GM23338 (cell line): ENCODE data around the gene DECR2. TPM values are rescaled to one million over a fixed set of nuclear protein-coding genes. Genes with fewer than 3 reads are reported as not detected.
A peak's percentile ranks its signal among the peaks of the same experiment; 100 is the strongest.
"Not testable (repeated sequence)": the region's sequence is repeated elsewhere in the genome, so short reads cannot be mapped to it uniquely, and the experiment has no call there.

ENCODE experiments used
- ATAC-seq: fragments of 200-7000 bp; cut with Tn5 transposase; 3 replicates; pipeline ENCODE4 v1.9.1; 2020
- DNase-seq: peaks from one replicate; pipeline ENCODE4 v3.0.0-alpha.2; 2015; ENCODE audit warnings: low spot score
- H2AFZ ChIP-seq: fragments of 200-600 bp; sonication (generic); 2 replicates; pipeline ENCODE4 v1.8.0; 2016; ENCODE audit warnings: antibody characterized with exemption, mild to moderate bottlenecking, moderate library complexity
- H3F3A ChIP-seq: fragments of 200-600 bp; sonication (generic); replicated peaks from 2 replicates; pipeline ENCODE4 v1.8.0; 2017; ENCODE audit warnings: antibody characterized with exemption, mixed run types, low read depth
- H3K27ac ChIP-seq: fragments of 200-600 bp; sonication (generic); 2 replicates; pipeline ENCODE4 v1.6.1; 2016; ENCODE audit warnings: low read depth
- H3K27me3 ChIP-seq: fragments of 200-600 bp; sonication (generic); 2 replicates; pipeline ENCODE4 v1.8.0; 2016; ENCODE audit warnings: mild to moderate bottlenecking, mixed run types, moderate library complexity; ENCODE audit not compliant: insufficient read depth
- H3K36me3 ChIP-seq: fragments of 200-600 bp; sonication (generic); 2 replicates; pipeline ENCODE4 v1.8.0; 2016; ENCODE audit warnings: mild to moderate bottlenecking; ENCODE audit not compliant: insufficient read depth
- H3K4me1 ChIP-seq: fragments of 200-600 bp; sonication (generic); 2 replicates; pipeline ENCODE4 v1.8.0; 2016; ENCODE audit warnings: mild to moderate bottlenecking, moderate library complexity; ENCODE audit not compliant: insufficient read depth
- H3K4me2 ChIP-seq: fragments of 200-600 bp; sonication (generic); 2 replicates; pipeline ENCODE4 v1.7.1; 2017; ENCODE audit warnings: mixed run types
- H3K4me3 ChIP-seq: fragments of 200-600 bp; sonication (generic); 2 replicates; pipeline ENCODE4 v1.6.1; 2016; ENCODE audit warnings: mixed run types
- H3K79me2 ChIP-seq: fragments of 200-600 bp; sonication (generic); replicated peaks from 2 replicates; pipeline ENCODE4 v1.8.0; 2017; ENCODE audit warnings: mild to moderate bottlenecking; ENCODE audit not compliant: insufficient read depth
- H3K9me2 ChIP-seq: fragments of 200-600 bp; sonication (generic); 2 replicates; pipeline ENCODE4 v1.8.0; 2017; ENCODE audit not compliant: insufficient read depth
- H4K20me1 ChIP-seq: fragments of 200-600 bp; sonication (generic); replicated peaks from 2 replicates; pipeline ENCODE4 v1.8.0; 2017; ENCODE audit warnings: mild to moderate bottlenecking; ENCODE audit not compliant: insufficient read depth
- H3K27ac Mint-ChIP-seq: 2 replicates; pipeline ENCODE4 v1.8.0; 2020; ENCODE audit warnings: inconsistent platforms, mild to moderate bottlenecking, moderate library complexity, mixed read lengths
- H3K27me3 Mint-ChIP-seq: 3 replicates; pipeline ENCODE4 v1.8.0; 2022; ENCODE audit warnings: low read depth, mild to moderate bottlenecking, moderate library complexity, mixed read lengths, inconsistent platforms; ENCODE audit not compliant: insufficient read depth, poor library complexity
- H3K36me3 Mint-ChIP-seq: 3 replicates; pipeline ENCODE4 v1.8.0; 2021; ENCODE audit warnings: low read depth, mild to moderate bottlenecking, inconsistent platforms, moderate library complexity, mixed read lengths
- H3K4me1 Mint-ChIP-seq: 3 replicates; pipeline ENCODE4 v1.8.0; 2020; ENCODE audit warnings: mild to moderate bottlenecking, inconsistent platforms, mixed read lengths
- H3K4me3 Mint-ChIP-seq: 3 replicates; pipeline ENCODE4 v1.8.0; 2021; ENCODE audit warnings: moderate library complexity, mild to moderate bottlenecking, inconsistent platforms, mixed read lengths
- H3K9me3 Mint-ChIP-seq: 3 replicates; pipeline ENCODE4 v1.8.0; 2020; ENCODE audit warnings: moderate library complexity, mild to moderate bottlenecking, inconsistent platforms, mixed read lengths
- CREB1 ChIP-seq: fragments of 250-450 bp; sonication (Bioruptor Pico); IDR thresholded peaks from 2 replicates; pipeline ENCODE4 v1.5.0; 2020; ENCODE audit warnings: low read depth, mild to moderate bottlenecking, moderate library complexity
- EZH2 ChIP-seq: fragments of 200-600 bp; sonication (generic); IDR thresholded peaks from one replicate; pipeline ENCODE4 v1.8.0; 2017; ENCODE audit warnings: antibody characterized with exemption, mild to moderate bottlenecking, low read depth; ENCODE audit not compliant: unreplicated experiment
- EZH2phosphoT487 ChIP-seq: fragments of 200-600 bp; sonication (generic); IDR thresholded peaks from one replicate; pipeline ENCODE4 v1.8.1; 2018; ENCODE audit warnings: antibody characterized with exemption; ENCODE audit not compliant: unreplicated experiment
- JUNB ChIP-seq: IDR thresholded peaks from one replicate; pipeline ENCODE4 v1.6.1; 2016; ENCODE audit warnings: antibody characterized with exemption; ENCODE audit not compliant: unreplicated experiment
- NANOG ChIP-seq: IDR thresholded peaks from 2 replicates; pipeline ENCODE4 v1.6.1; 2016; ENCODE audit warnings: antibody characterized with exemption, borderline replicate concordance
- POLR2AphosphoS5 ChIP-seq: IDR thresholded peaks from 2 replicates; pipeline ENCODE4 v1.6.1; 2016; ENCODE audit warnings: antibody characterized with exemption, low read depth
- STAT1 ChIP-seq: IDR thresholded peaks from one replicate; pipeline ENCODE4 v1.6.1; 2016; ENCODE audit warnings: antibody characterized with exemption; ENCODE audit not compliant: unreplicated experiment
- ZNF114 ChIP-seq: fragments of 250-450 bp; sonication (Bioruptor Pico); IDR thresholded peaks from 2 replicates; pipeline ENCODE4 v1.5.0; 2020; ENCODE audit warnings: mild to moderate bottlenecking, moderate library complexity
- ZNF331 ChIP-seq: fragments of 250-450 bp; sonication (Bioruptor Pico); IDR thresholded peaks from 2 replicates; pipeline ENCODE4 v1.5.0; 2020; ENCODE audit warnings: low read depth, mild to moderate bottlenecking, moderate library complexity
- polyA plus RNA-seq: library from polyadenylated mRNA; unstranded; fragments of >200 nt; fragmentation: Nextera tagmentation; extraction: Ambion mirVana; gene quantifications from 2 replicates; pipeline ENCODE4 v1.2.1, GENCODE V29; 2016
- total RNA-seq: library from RNA; depleted of rRNA; stranded (reverse); fragments of >200 nt; shearing (Covaris generic); gene quantifications from 2 replicates; pipeline ENCODE4 v1.2.3, GENCODE V29; 2014
- TF ChIP-seq, protein P1 (sequence below): IDR thresholded peaks from one replicate; pipeline ENCODE4 v1.6.1; 2018; ENCODE audit warnings: antibody characterized with exemption; ENCODE audit not compliant: unreplicated experiment
- TF ChIP-seq, protein P2 (sequence below), 2 experiments: fragments of 200-600 bp in 1 of 2; sonication (generic) in 1 of 2; conservative IDR thresholded peaks; 2 replicates each; pipeline versions ENCODE4 v1.5.1 to v1.6.1; 2016 to 2017; ENCODE audit warnings: antibody characterized with exemption in 2 of 2, low read depth in 2 of 2, mild to moderate bottlenecking in 2 of 2, moderate library complexity in 1 of 2
- TF ChIP-seq, protein P3 (sequence below): IDR thresholded peaks from 2 replicates; pipeline ENCODE4 v1.6.1; 2016; ENCODE audit warnings: antibody characterized with exemption

Gene DECR2
- total and polyA plus RNA-seq, 2 experiments from 2014 or later = 20.3 to 26.9 TPM

DNA sequence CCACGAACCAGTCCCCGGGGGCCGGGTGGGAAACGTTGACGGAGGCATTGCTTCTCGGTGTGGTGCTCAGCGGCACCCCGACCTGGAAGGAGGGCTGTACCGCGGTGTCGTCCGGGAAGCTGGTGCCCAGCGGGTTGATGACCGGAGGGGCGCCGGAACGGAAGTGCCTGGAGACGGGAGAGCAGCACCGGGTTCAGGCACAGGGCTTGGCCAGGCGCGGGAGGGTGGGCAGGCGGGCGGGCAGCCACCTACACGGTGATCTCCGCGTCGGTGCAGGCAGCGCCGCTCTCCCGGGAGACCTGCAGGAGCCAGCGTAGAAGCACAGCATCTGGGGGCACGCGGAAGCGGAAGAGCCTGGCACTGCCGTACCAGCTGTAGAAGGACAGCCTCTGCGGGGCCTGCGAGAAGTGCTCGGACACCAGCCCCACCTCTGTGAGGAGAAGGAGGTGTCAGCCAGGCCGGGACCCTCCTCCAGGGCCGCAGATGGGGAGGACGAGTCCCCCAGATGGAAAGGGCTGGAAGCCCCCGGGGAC lies 24.2 kb upstream of the DECR2 start (continued):
- TF ChIP-seq EZH2 (no peak), ZNF331 (no peak), POLR2AphosphoS5 (no peak), EZH2phosphoT487 (no peak), JUNB (no peak), STAT1 (no peak), NANOG (no peak), ZNF114 (CRISPR knock-in tag) (no peak), CREB1 (CRISPR knock-in tag) (no peak)
- TF ChIP-seq, protein P1, sequence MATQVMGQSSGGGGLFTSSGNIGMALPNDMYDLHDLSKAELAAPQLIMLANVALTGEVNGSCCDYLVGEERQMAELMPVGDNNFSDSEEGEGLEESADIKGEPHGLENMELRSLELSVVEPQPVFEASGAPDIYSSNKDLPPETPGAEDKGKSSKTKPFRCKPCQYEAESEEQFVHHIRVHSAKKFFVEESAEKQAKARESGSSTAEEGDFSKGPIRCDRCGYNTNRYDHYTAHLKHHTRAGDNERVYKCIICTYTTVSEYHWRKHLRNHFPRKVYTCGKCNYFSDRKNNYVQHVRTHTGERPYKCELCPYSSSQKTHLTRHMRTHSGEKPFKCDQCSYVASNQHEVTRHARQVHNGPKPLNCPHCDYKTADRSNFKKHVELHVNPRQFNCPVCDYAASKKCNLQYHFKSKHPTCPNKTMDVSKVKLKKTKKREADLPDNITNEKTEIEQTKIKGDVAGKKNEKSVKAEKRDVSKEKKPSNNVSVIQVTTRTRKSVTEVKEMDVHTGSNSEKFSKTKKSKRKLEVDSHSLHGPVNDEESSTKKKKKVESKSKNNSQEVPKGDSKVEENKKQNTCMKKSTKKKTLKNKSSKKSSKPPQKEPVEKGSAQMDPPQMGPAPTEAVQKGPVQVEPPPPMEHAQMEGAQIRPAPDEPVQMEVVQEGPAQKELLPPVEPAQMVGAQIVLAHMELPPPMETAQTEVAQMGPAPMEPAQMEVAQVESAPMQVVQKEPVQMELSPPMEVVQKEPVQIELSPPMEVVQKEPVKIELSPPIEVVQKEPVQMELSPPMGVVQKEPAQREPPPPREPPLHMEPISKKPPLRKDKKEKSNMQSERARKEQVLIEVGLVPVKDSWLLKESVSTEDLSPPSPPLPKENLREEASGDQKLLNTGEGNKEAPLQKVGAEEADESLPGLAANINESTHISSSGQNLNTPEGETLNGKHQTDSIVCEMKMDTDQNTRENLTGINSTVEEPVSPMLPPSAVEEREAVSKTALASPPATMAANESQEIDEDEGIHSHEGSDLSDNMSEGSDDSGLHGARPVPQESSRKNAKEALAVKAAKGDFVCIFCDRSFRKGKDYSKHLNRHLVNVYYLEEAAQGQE = no peak
- TF ChIP-seq, protein P2, sequence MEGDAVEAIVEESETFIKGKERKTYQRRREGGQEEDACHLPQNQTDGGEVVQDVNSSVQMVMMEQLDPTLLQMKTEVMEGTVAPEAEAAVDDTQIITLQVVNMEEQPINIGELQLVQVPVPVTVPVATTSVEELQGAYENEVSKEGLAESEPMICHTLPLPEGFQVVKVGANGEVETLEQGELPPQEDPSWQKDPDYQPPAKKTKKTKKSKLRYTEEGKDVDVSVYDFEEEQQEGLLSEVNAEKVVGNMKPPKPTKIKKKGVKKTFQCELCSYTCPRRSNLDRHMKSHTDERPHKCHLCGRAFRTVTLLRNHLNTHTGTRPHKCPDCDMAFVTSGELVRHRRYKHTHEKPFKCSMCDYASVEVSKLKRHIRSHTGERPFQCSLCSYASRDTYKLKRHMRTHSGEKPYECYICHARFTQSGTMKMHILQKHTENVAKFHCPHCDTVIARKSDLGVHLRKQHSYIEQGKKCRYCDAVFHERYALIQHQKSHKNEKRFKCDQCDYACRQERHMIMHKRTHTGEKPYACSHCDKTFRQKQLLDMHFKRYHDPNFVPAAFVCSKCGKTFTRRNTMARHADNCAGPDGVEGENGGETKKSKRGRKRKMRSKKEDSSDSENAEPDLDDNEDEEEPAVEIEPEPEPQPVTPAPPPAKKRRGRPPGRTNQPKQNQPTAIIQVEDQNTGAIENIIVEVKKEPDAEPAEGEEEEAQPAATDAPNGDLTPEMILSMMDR (conservative IDR thresholded peaks at IDR 0.05; ENCODE audit: low read depth in 2 of 2) = no peak
- TF ChIP-seq, protein P3, sequence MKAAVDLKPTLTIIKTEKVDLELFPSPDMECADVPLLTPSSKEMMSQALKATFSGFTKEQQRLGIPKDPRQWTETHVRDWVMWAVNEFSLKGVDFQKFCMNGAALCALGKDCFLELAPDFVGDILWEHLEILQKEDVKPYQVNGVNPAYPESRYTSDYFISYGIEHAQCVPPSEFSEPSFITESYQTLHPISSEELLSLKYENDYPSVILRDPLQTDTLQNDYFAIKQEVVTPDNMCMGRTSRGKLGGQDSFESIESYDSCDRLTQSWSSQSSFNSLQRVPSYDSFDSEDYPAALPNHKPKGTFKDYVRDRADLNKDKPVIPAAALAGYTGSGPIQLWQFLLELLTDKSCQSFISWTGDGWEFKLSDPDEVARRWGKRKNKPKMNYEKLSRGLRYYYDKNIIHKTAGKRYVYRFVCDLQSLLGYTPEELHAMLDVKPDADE = no peak

DNA sequence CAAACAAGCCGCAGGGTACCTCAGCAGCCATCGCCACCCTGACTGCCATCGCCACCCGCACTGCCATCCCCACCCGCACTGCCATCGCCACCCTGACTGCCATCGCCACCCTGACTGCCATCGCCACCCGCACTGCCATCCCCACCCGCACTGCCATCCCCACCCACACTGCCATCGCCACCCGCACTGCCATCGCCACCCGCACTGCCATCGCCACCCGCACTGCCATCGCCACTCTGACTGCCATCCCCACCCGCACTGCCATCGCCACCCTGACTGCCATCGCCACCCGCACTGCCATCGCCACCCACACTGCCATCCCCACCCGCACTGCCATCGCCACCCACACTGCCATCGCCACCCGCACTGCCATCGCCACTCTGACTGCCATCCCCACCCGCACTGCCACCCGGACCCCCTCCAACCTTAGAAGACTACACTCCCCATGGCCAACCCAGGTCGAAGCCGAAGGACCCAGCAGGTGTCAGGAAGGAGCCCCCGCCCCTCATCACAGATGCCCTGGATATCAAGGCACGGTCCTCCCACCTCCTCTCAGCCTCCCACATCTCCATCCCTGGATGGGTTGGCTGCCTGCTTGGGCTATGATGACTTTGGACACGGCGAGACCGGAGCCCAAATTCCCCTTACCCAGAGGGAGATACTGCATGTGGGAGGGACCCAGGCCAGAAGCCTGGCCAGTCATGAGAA lies 23.4 kb upstream of the DECR2 start:
- H3K9me3 Mint-ChIP-seq, H2AFZ ChIP-seq, ATAC-seq, H3K36me3 ChIP-seq, DNase-seq, H3K27me3 ChIP-seq, H3K4me3 Mint-ChIP-seq, H3K27ac Mint-ChIP-seq, H3K27ac ChIP-seq, H3K9me2 ChIP-seq, H3K4me2 ChIP-seq, H4K20me1 ChIP-seq: not testable (repeated sequence)
- peaks cover 14% of the 10 kb centered on the region for H3F3A ChIP-seq
- peaks cover 14% of the 10 kb centered on the region for H3K27me3 Mint-ChIP-seq
- peaks cover 15% of the 10 kb centered on the region for H3K4me1 Mint-ChIP-seq
- peaks cover 14% of the 10 kb centered on the region for H3K36me3 Mint-ChIP-seq
- peak overlapping the region; percentile 95; the same call in 1 of the 2 replicates for H3K4me3 ChIP-seq
- H3K79me2 ChIP-seq = peaks cover 29% of the 10 kb centered on the region
- H3K4me1 ChIP-seq = peaks cover 12% of the 10 kb centered on the region
